Cardiac fibroblast (primary cell): ENCODE measurements around the gene TEKT2.

Experiments used
- DNase-seq, 2 donors: peaks; one replicate each; pipeline versions ENCODE4 v3.0.0 to v3.0.0-alpha.2; 2010; ENCODE audit warnings: low read depth in 2 of 2
- H3K4me3 ChIP-seq, 2 donors: replicated peaks in 1 of 2; 1 replicate in 1 of 2; 2 replicates in 1 of 2; pipeline ENCODE4 v1.5.1; 2011; ENCODE audit warnings: low read depth in 2 of 2, low read length in 2 of 2, mild to moderate bottlenecking in 2 of 2, moderate library complexity in 1 of 2
- TF ChIP-seq, protein P1 (sequence below): IDR thresholded peaks from one replicate; pipeline ENCODE4 v1.5.1; 2011; ENCODE audit warnings: low read depth, mild to moderate bottlenecking, low read length, inconsistent platforms

TEKT2 gene

GRCh38 chr1:36112823-36113222 lies 28.9 kb downstream of the TEKT2 start:
- H3K4me3 ChIP-seq = no peak overlapping the region
- TF ChIP-seq, protein P1, sequence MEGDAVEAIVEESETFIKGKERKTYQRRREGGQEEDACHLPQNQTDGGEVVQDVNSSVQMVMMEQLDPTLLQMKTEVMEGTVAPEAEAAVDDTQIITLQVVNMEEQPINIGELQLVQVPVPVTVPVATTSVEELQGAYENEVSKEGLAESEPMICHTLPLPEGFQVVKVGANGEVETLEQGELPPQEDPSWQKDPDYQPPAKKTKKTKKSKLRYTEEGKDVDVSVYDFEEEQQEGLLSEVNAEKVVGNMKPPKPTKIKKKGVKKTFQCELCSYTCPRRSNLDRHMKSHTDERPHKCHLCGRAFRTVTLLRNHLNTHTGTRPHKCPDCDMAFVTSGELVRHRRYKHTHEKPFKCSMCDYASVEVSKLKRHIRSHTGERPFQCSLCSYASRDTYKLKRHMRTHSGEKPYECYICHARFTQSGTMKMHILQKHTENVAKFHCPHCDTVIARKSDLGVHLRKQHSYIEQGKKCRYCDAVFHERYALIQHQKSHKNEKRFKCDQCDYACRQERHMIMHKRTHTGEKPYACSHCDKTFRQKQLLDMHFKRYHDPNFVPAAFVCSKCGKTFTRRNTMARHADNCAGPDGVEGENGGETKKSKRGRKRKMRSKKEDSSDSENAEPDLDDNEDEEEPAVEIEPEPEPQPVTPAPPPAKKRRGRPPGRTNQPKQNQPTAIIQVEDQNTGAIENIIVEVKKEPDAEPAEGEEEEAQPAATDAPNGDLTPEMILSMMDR = no peak
- no peak for DNase-seq

DNA sequence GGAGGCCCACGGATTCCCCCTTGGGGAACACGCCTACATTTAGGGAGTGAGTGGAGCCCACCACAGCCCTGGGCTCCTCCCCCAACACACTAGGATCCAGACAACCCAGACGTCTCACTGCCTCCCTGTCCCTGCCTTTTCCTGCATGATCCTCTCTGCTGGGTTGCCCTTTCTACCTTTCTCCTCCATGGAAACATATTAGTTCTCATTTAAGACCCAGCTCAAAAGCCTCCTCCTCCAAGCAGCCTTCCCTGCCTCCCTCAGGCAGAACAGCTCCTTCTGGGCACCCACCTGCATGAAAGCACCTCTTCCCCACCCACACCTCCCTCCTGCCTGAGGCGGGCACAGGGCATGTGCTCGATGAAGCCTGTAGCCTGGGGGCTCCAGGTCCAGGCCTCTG lies 30.5 kb downstream of the TEKT2 start:
- no peak for DNase-seq
- no peak overlapping the region for H3K4me3 ChIP-seq
- TF ChIP-seq, protein P1 = no peak

- no peak overlapping the region for H3K4me3 ChIP-seq
- TF ChIP-seq, protein P1 = no peak
- peak; percentile 45 to 76 for DNase-seq
Measured at GRCh38 chr1:36115200-36115669, 31.3 kb downstream of the TEKT2 start.

DNA sequence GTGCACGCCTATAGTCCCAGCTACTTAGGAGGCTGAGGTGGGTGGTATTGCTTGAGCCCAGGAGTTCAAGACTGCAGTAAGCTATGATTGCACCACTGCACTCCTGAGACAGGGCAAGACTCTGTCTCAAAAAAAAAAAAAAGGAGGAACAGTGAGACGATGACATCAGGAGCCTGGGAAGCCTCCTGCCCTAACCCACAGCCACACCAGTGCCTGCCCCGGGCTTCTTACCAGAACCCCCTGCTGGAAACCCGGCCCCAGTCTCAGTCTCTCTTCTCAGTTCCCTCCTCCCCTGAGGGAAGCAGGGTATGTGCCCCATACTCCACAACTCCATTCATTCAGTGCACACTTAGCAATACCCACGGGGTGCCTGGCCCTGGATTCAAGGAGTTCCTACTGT lies 32.0 kb downstream of the TEKT2 start:
- peak; percentile 40 to 42 for DNase-seq
- H3K4me3 ChIP-seq = no peak overlapping the region
- TF ChIP-seq, protein P1 = no peak

- H3K4me3 ChIP-seq = no peak overlapping the region
- TF ChIP-seq, protein P1 = no peak
- no peak for DNase-seq
Measured at GRCh38 chr1:36116901-36117300, 33.0 kb downstream of the TEKT2 start.

DNA sequence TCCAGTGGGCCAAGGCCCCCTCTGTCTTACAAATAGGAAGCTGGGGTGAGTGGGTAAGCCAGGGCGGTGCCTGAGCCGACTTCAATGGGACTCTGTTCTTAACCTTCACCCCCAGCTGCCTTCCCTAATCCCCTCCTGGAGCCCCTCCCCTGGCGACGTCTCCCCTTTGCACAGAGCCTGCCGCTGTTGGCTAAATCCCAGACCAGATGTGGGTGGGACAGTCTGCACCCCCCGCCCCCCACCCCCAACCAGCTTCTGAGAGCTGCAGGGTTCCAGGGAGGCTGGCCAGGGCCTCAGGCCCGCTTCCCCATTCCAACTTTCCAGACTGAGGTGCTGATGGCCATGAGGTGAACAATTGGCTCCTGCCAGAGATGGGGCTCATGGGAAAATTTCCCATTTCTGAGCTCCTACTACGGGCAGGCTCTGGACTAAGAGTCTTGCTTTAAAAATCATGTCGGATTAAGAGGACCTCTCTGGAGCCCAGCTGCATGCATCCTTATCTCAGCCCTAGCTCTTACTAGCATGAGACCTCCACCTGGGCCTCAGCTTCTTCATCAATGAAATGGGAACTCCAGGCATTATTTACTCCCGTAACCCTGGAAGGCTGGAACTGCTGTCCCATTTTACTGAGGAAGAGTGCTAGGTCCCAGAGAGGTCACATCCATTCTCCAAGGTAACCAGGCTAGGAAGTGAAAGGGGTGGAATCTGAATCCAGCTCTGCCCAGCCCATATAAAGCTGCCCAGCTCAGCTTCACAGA lies 34.7 kb downstream of the TEKT2 start:
- no peak for DNase-seq
- TF ChIP-seq, protein P1 = no peak
- no peak overlapping the region for H3K4me3 ChIP-seq
